Neuronal stem cell (in vitro differentiated cells): ENCODE data around the gene LUZP2.

Experiments used
- DNase-seq: peaks from one replicate; pipeline ENCODE4 v3.0.0-alpha.2; 2013; ENCODE audit warnings: low spot score
- H2AFZ ChIP-seq: one replicate; pipeline ENCODE4 v1.6.1; 2013; ENCODE audit warnings: mild to moderate bottlenecking, low read length, inconsistent platforms
- H2AK5ac ChIP-seq: 2 replicates; pipeline ENCODE4 v1.6.1; 2013; ENCODE audit warnings: low read depth, mild to moderate bottlenecking, inconsistent platforms, low read length, moderate library complexity, mixed read lengths
- H2BK120ac ChIP-seq: 2 replicates; pipeline ENCODE4 v1.6.1; 2013; ENCODE audit warnings: low read depth, mild to moderate bottlenecking, inconsistent platforms, low read length, moderate library complexity, mixed read lengths
- H2BK12ac ChIP-seq: one replicate; pipeline ENCODE4 v1.6.1; 2013; ENCODE audit warnings: low read length, inconsistent platforms
- H2BK15ac ChIP-seq: 2 replicates; pipeline ENCODE4 v1.6.1; 2013; ENCODE audit warnings: mild to moderate bottlenecking, low read length, inconsistent platforms, mixed read lengths
- H2BK5ac ChIP-seq: one replicate; pipeline ENCODE4 v1.6.1; 2013; ENCODE audit warnings: inconsistent platforms, mild to moderate bottlenecking, low read length, moderate library complexity
- H3K14ac ChIP-seq: one replicate; pipeline ENCODE4 v1.6.1; 2013; ENCODE audit warnings: low read length, inconsistent platforms
- H3K18ac ChIP-seq: 2 replicates; pipeline ENCODE4 v1.6.1; 2013; ENCODE audit warnings: low read length, inconsistent platforms
- H3K23ac ChIP-seq: 2 replicates; pipeline ENCODE4 v1.6.1; 2013; ENCODE audit warnings: low read depth, mild to moderate bottlenecking, mixed read lengths, low read length, inconsistent platforms; ENCODE audit not compliant: poor library complexity
- H3K27ac ChIP-seq: replicated peaks from 3 replicates; pipeline ENCODE4 v1.5.1; 2013; ENCODE audit warnings: low read length, inconsistent platforms
- H3K27me3 ChIP-seq, 3 experiments: 2 replicates each; pipeline ENCODE4 v1.6.1; 2013; ENCODE audit warnings: low read length in 3 of 3, mild to moderate bottlenecking in 2 of 3, inconsistent platforms in 1 of 3, low read depth in 1 of 3, mixed read lengths in 1 of 3, moderate library complexity in 1 of 3; ENCODE audit not compliant: control insufficient read depth in 3 of 3, insufficient read depth in 3 of 3
- H3K36me3 ChIP-seq, 2 donors: replicated peaks in 1 of 2; 2 replicates each; pipeline ENCODE4 v1.6.1; 2013; ENCODE audit warnings: low read length in 2 of 2; ENCODE audit not compliant: control insufficient read depth in 2 of 2, insufficient read depth in 2 of 2
- H3K4ac ChIP-seq: 2 replicates; pipeline ENCODE4 v1.6.1; 2013; ENCODE audit warnings: inconsistent platforms, mild to moderate bottlenecking, low read length, moderate library complexity
- H3K4me1 ChIP-seq, 2 donors: 1 replicate in 1 of 2; 2 replicates in 1 of 2; pipeline ENCODE4 v1.6.1; 2013; ENCODE audit warnings: low read length in 2 of 2, low read depth in 1 of 2; ENCODE audit not compliant: control insufficient read depth in 2 of 2, insufficient read depth in 1 of 2
- H3K4me2 ChIP-seq: one replicate; pipeline ENCODE4 v1.6.1; 2013; ENCODE audit warnings: mild to moderate bottlenecking, low read length, inconsistent platforms; ENCODE audit not compliant: insufficient read depth, poor library complexity, severe bottlenecking
- H3K4me3 ChIP-seq, 2 donors: 2 replicates each; pipeline ENCODE4 v1.5.1; 2013; ENCODE audit warnings: low read length in 2 of 2, mild to moderate bottlenecking in 2 of 2, inconsistent platforms in 1 of 2, moderate library complexity in 1 of 2
- H3K79me1 ChIP-seq: one replicate; pipeline ENCODE4 v1.6.1; 2013; ENCODE audit warnings: low read depth, mild to moderate bottlenecking, inconsistent platforms, low read length, moderate library complexity
- H3K9ac ChIP-seq: one replicate; pipeline ENCODE4 v1.6.1; 2013; ENCODE audit warnings: mild to moderate bottlenecking, low read depth, low read length, inconsistent platforms; ENCODE audit not compliant: poor library complexity
- H3K9me3 ChIP-seq, 2 donors: replicated peaks in 1 of 2; 2 replicates each; pipeline versions ENCODE3 to v1.6.1; 2013; ENCODE audit warnings: low read length in 2 of 2, mild to moderate bottlenecking in 2 of 2, inconsistent platforms in 1 of 2, low read depth in 1 of 2, mixed read lengths in 1 of 2, moderate library complexity in 1 of 2; ENCODE audit not compliant: control insufficient read depth in 2 of 2, insufficient read depth in 1 of 2
- H4K8ac ChIP-seq: one replicate; pipeline ENCODE4 v1.6.1; 2013; ENCODE audit warnings: low read depth, mild to moderate bottlenecking, inconsistent platforms, low read length, moderate library complexity
- H4K91ac ChIP-seq: one replicate; pipeline ENCODE4 v1.6.1; 2013; ENCODE audit warnings: low read length, low read depth, mild to moderate bottlenecking, inconsistent platforms; ENCODE audit not compliant: poor library complexity
- WGBS, 2 donors: extraction: QIAGEN DNeasy Blood & Tissue Kit; methylation state at CpG; one replicate each; pipeline ENCODE4 v1.1.7; 2013; ENCODE audit warnings: missing lambda C conversion rate in 2 of 2, mixed read lengths in 1 of 2; ENCODE audit not compliant: insufficient read length in 2 of 2, insufficient replicate concordance in 1 of 2; ENCODE audit errors: extremely low coverage in 2 of 2; 5-methylcytosine and 5-hydroxymethylcytosine counted together

Gene LUZP2

GRCh38 chr11:24762076-24762475 is 265.2 kb downstream of the LUZP2 start:
- Histone ChIP-seq H2BK5ac (no peak overlapping the region), H3K4me3 (no peak overlapping the region), H2BK12ac (no peak overlapping the region), H3K18ac (no peak overlapping the region), H3K36me3 (no peaks in the 10 kb centered on the region), H3K4ac (no peak overlapping the region), H2BK120ac (no peak overlapping the region), H4K8ac (no peak overlapping the region), H2BK15ac (no peak overlapping the region), H3K9me3 (no peaks in the 10 kb centered on the region), H3K9ac (no peak overlapping the region), H3K27ac (no peak overlapping the region), H3K27me3 (no peaks in the 10 kb centered on the region), H3K23ac (no peak overlapping the region), H2AK5ac (no peak overlapping the region), H2AFZ (no peak overlapping the region), H3K4me2 (no peak overlapping the region), H3K4me1 (no peaks in the 10 kb centered on the region), H3K79me1 (no peaks in the 10 kb centered on the region), H3K14ac (no peak overlapping the region), H4K91ac (no peak overlapping the region)
- WGBS, 2 donors: no CpG with 5 or more reads among the region's 2 CpGs
- no peak for DNase-seq

GRCh38 chr11:24767411-24767810 is 270.6 kb downstream of the LUZP2 start:
- H3K4me1 ChIP-seq: no peaks in the 10 kb centered on the region
- no peak overlapping the region for H2BK15ac ChIP-seq
- no peak overlapping the region for H3K9ac ChIP-seq
- H3K4ac ChIP-seq: no peak overlapping the region
- no CpG with 5 or more reads among the region's 3 CpGs for WGBS, 2 donors
- no peak overlapping the region for H4K91ac ChIP-seq
- no peaks in the 10 kb centered on the region for H3K27me3 ChIP-seq
- no peak overlapping the region for H2BK12ac ChIP-seq
- H3K18ac ChIP-seq: no peak overlapping the region
- H2BK120ac ChIP-seq: no peak overlapping the region
- no peak overlapping the region for H2AK5ac ChIP-seq
- no peak overlapping the region for H3K14ac ChIP-seq
- no peaks in the 10 kb centered on the region for H3K36me3 ChIP-seq
- no peak overlapping the region for H2AFZ ChIP-seq
- H3K9me3 ChIP-seq: no peaks in the 10 kb centered on the region
- H3K4me3 ChIP-seq: no peak overlapping the region
- H3K4me2 ChIP-seq: no peak overlapping the region
- no peak overlapping the region for H4K8ac ChIP-seq
- no peak overlapping the region for H3K27ac ChIP-seq
- H3K79me1 ChIP-seq: no peaks in the 10 kb centered on the region
- H3K23ac ChIP-seq: no peak overlapping the region
- no peak overlapping the region for H2BK5ac ChIP-seq
- DNase-seq: no peak

- no peak overlapping the region for H2AFZ ChIP-seq
- no CpG with 5 or more reads among the region's 3 CpGs for WGBS, 2 donors
- no peak overlapping the region for H3K9ac ChIP-seq
Observed at GRCh38 chr11:24773322-24773721, 276.5 kb downstream of the LUZP2 start.

GRCh38 chr11:24779791-24780190 is 282.9 kb downstream of the LUZP2 start:
- Histone ChIP-seq H3K27ac (no peak overlapping the region), H2BK120ac (no peak overlapping the region), H3K18ac (no peak overlapping the region), H3K27me3 (no peaks in the 10 kb centered on the region), H3K36me3 (no peaks in the 10 kb centered on the region), H3K4me1 (no peaks in the 10 kb centered on the region), H2BK5ac (no peak overlapping the region), H3K23ac (no peak overlapping the region), H2AFZ (no peak overlapping the region), H3K9ac (no peak overlapping the region), H3K79me1 (no peaks in the 10 kb centered on the region), H4K91ac (no peak overlapping the region), H3K4me3 (no peak overlapping the region), H3K14ac (no peak overlapping the region), H3K9me3 (no peaks in the 10 kb centered on the region), H2AK5ac (no peak overlapping the region), H2BK12ac (no peak overlapping the region), H4K8ac (no peak overlapping the region), H2BK15ac (no peak overlapping the region), H3K4me2 (no peak overlapping the region), H3K4ac (no peak overlapping the region)
- no peak for DNase-seq
- WGBS, 2 donors: no CpG with 5 or more reads among the region's 2 CpGs

More at GRCh38 chr11:24773322-24773721, 276.5 kb downstream of the LUZP2 start:
- Histone ChIP-seq H2BK15ac (no peak overlapping the region), H3K27me3 (no peaks in the 10 kb centered on the region), H2BK12ac (no peak overlapping the region), H3K4me2 (no peak overlapping the region), H3K36me3 (no peaks in the 10 kb centered on the region), H3K18ac (no peak overlapping the region), H3K79me1 (no peaks in the 10 kb centered on the region), H3K9me3 (peaks cover 0 to 2% of the 10 kb centered on the region in 2 donors), H4K8ac (no peak overlapping the region), H3K4me1 (no peaks in the 10 kb centered on the region), H3K4ac (no peak overlapping the region), H4K91ac (no peak overlapping the region), H2AK5ac (no peak overlapping the region), H3K23ac (no peak overlapping the region), H3K4me3 (no peak overlapping the region), H3K27ac (no peak overlapping the region), H2BK5ac (no peak overlapping the region), H2BK120ac (no peak overlapping the region), H3K14ac (no peak overlapping the region)
- DNase-seq: no peak
